ENCODE measurements around the gene SARDH.

SARDH gene

DNA sequence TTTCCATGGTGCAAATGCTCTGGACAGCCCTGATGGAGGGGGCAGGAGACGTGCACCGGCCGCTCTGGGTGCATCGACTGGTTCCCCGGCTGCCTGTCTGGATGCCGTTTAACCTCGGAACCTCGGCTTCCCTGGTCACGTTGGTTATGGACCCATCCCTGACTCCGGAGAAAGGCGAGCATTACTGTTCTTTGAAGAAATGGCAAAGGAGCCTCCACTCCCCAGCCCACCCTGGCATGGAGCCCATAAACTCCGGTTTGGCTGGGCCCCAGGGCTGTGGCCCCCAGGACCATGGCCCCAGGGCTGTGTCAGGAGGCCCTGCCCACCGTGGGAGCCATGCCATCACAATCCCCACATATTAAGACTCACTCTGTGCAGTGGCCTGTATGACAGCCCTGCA is 73.1 kb downstream of the SARDH start:
- no peak for TF ChIP-seq CTCF (conservative IDR thresholded peaks at IDR 0.05; ENCODE audit: low read depth, low read length)
- no peak overlapping the region for H3K4me3 ChIP-seq (ENCODE audit: low read depth, low read length)
- DNase-seq (ENCODE audit: low read depth), result no peak

DNA sequence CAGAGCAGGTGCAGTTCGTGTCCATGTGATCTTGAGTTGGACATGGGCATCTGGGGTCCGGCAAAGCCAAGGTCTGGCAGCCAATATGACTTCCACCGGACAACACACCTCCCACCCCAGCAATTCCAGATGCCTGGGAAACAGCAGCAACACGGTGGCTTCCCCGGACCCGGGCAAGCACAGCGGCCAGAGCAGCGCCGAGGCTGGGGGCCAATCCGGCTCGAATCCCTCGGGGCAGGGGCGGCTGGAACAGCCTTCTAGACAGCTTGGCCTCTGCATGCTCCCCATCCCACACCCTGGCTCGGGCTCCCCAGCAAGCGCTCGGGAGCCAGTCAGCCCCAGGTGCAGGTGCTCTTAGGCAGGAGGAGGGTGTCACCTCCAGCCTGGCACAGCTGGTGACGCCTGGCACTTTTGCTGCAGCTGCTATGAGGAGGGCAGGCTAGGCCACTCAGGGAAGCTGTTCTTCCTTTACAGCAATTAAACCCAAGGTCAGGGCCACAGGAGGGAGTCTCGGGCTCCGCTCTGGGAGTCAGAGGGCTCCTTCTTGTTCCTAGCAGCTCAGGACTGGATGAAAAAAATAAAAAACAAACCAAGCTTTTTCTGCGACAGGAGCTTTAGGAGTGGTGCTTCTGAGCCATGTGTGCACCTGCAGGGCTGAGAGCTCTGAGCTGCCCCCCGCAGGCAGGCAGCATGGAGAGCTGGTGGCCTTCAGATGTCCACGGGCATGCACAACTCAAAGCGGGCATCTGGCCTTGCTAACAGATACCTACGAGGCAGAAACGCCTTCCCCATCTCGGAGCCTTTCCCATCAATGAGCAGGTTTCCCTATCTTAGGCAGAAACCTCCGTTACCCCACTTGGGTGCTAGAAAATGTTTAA is 73.7 kb downstream of the SARDH start:
- no peak overlapping the region for H3K4me3 ChIP-seq (ENCODE audit: low read depth, low read length)
- DNase-seq (ENCODE audit: low read depth), result no peak
- peak; percentile 29 for TF ChIP-seq CTCF (conservative IDR thresholded peaks at IDR 0.05; ENCODE audit: low read depth, low read length)

GRCh38 chr9:133661846-133662540 is 76.2 kb downstream of the SARDH start:
- no peak for TF ChIP-seq CTCF (conservative IDR thresholded peaks at IDR 0.05; ENCODE audit: low read depth, low read length)
- no peak overlapping the region for H3K4me3 ChIP-seq (ENCODE audit: low read depth, low read length)
- DNase-seq (ENCODE audit: low read depth), result no peak

- H3K4me3 ChIP-seq (ENCODE audit: low read depth, low read length), result no peak overlapping the region
Observed at GRCh38 chr9:133659516-133659915, 78.6 kb downstream of the SARDH start.

GRCh38 chr9:133658442-133659431 is 79.4 kb downstream of the SARDH start:
- TF ChIP-seq CTCF (conservative IDR thresholded peaks at IDR 0.05; ENCODE audit: low read depth, low read length), result no peak
- DNase-seq (ENCODE audit: low read depth), result peak; percentile 56
- peak overlapping the region; percentile 13 for H3K4me3 ChIP-seq (ENCODE audit: low read depth, low read length)

More at GRCh38 chr9:133659516-133659915, 78.6 kb downstream of the SARDH start:
- no peak for TF ChIP-seq CTCF (conservative IDR thresholded peaks at IDR 0.05; ENCODE audit: low read depth, low read length)
- DNase-seq (ENCODE audit: low read depth), result no peak

GRCh38 chr9:133657120-133657661 is 81.0 kb downstream of the SARDH start:
- H3K4me3 ChIP-seq (ENCODE audit: low read depth, low read length), result no peak overlapping the region
- DNase-seq (ENCODE audit: low read depth), result no peak
- no peak for TF ChIP-seq CTCF (conservative IDR thresholded peaks at IDR 0.05; ENCODE audit: low read depth, low read length)
